Measurements from ENCODE around the gene TMEM63B.
"Not testable (repeated sequence)": the region's sequence is repeated elsewhere in the genome, so short reads cannot be mapped to it uniquely, and the experiment has no call there.

TMEM63B gene

GRCh38 chr6:44086931-44087574 lies 40.3 kb upstream of the TMEM63B start:
- no peak overlapping the region for H3K27ac ChIP-seq (ENCODE audit: low read length)
- no peaks in the 10 kb centered on the region for H3K27me3 ChIP-seq (ENCODE audit: control insufficient read depth, insufficient read depth, low read length)
- WGBS (ENCODE audit: insufficient coverage, insufficient read length): no CpG with 5 or more reads among the region's 9 CpGs
- H3K9me3 ChIP-seq (ENCODE audit: control insufficient read depth, insufficient read depth, low read length): no peaks in the 10 kb centered on the region
- no peak for DNase-seq (ENCODE audit: low read depth, low spot score)
- H3K4me1 ChIP-seq (ENCODE audit: control insufficient read depth, insufficient read depth, low read length): peaks cover 1% of the 10 kb centered on the region; the same call in 1 of the 2 replicates
- no peak overlapping the region for H3K4me3 ChIP-seq (ENCODE audit: low read length)
- H3K36me3 ChIP-seq (ENCODE audit: control insufficient read depth, insufficient read depth, low read length): no peaks in the 10 kb centered on the region

DNA sequence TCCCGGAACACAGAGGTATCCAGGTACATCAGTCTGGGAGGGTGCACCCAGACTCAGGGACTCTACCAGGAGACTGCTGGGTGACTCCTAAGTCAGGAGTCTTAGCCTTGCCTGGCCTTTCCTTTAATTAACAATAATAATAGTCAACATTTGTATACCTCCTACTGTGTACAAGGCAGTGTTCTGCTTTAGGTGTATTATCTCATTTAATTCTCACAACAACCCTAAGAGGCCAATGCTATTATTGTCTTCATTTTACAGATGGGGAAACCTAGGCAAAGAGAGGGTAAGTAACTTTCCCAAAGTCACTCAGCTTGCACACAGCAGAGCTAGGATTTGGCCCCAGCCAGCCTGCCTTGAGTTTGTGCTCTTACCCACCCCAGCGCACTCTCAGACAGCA lies 39.7 kb upstream of the TMEM63B start:
- H3K27ac ChIP-seq (ENCODE audit: low read length): no peak overlapping the region
- no peaks in the 10 kb centered on the region for H3K9me3 ChIP-seq (ENCODE audit: control insufficient read depth, insufficient read depth, low read length)
- no peak for DNase-seq (ENCODE audit: low read depth, low spot score)
- no peak overlapping the region for H3K4me3 ChIP-seq (ENCODE audit: low read length)
- no CpG with 5 or more reads among the region's 2 CpGs for WGBS (ENCODE audit: insufficient coverage, insufficient read length)
- H3K27me3 ChIP-seq (ENCODE audit: control insufficient read depth, insufficient read depth, low read length): no peaks in the 10 kb centered on the region
- peaks cover 1% of the 10 kb centered on the region; the same call in 1 of the 2 replicates for H3K4me1 ChIP-seq (ENCODE audit: control insufficient read depth, insufficient read depth, low read length)
- H3K36me3 ChIP-seq (ENCODE audit: control insufficient read depth, insufficient read depth, low read length): no peaks in the 10 kb centered on the region

GRCh38 chr6:44088827-44089590 lies 38.3 kb upstream of the TMEM63B start:
- DNase-seq (ENCODE audit: low read depth, low spot score): no peak
- Histone ChIP-seq H3K4me3 (ENCODE audit: low read length) (no peak overlapping the region), H3K27me3 (ENCODE audit: control insufficient read depth, insufficient read depth, low read length) (no peaks in the 10 kb centered on the region), H3K36me3 (ENCODE audit: control insufficient read depth, insufficient read depth, low read length) (peaks cover under 1% of the 10 kb centered on the region; the same call in 1 of the 2 replicates), H3K27ac (ENCODE audit: low read length) (no peak overlapping the region), H3K9me3 (ENCODE audit: control insufficient read depth, insufficient read depth, low read length) (no peaks in the 10 kb centered on the region), H3K4me1 (ENCODE audit: control insufficient read depth, insufficient read depth, low read length) (peaks cover 1% of the 10 kb centered on the region; the same call in 1 of the 2 replicates)
- no CpG with 5 or more reads among the region's 11 CpGs for WGBS (ENCODE audit: insufficient coverage, insufficient read length)

GRCh38 chr6:44090465-44090864 lies 36.9 kb upstream of the TMEM63B start:
- DNase-seq (ENCODE audit: low read depth, low spot score): no peak
- H3K27me3 ChIP-seq (ENCODE audit: control insufficient read depth, insufficient read depth, low read length): no peaks in the 10 kb centered on the region
- H3K4me3 ChIP-seq (ENCODE audit: low read length): no peak overlapping the region
- no CpG with 5 or more reads among the region's 5 CpGs for WGBS (ENCODE audit: insufficient coverage, insufficient read length)
- H3K4me1 ChIP-seq (ENCODE audit: control insufficient read depth, insufficient read depth, low read length): no peaks in the 10 kb centered on the region
- H3K27ac ChIP-seq (ENCODE audit: low read length): no peak overlapping the region
- peaks cover 4% of the 10 kb centered on the region; the same call in 1 of the 2 replicates for H3K36me3 ChIP-seq (ENCODE audit: control insufficient read depth, insufficient read depth, low read length)
- H3K9me3 ChIP-seq (ENCODE audit: control insufficient read depth, insufficient read depth, low read length): no peaks in the 10 kb centered on the region

DNA sequence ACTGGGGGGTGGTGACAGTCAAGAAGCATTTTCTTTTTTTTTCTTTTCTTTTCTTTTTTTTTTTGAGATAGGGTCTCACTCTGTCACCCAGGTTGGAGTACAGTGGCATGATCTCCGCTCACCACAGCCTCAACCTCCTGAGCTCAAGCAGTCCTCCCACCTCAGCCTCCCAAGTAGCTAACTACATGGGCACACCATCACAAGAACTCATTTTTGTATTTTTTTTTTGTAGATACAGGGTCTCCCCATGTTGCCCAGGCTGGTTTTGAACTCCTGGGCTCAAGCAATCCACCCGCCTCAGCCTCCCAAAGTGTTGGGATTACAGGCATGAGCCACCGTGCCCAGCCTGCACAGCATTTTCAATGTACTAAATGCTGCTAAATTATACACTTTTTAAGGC lies 36.0 kb upstream of the TMEM63B start:
- DNase-seq (ENCODE audit: low read depth, low spot score); H3K4me3 ChIP-seq (ENCODE audit: low read length); H3K36me3 ChIP-seq (ENCODE audit: control insufficient read depth, insufficient read depth, low read length); H3K27ac ChIP-seq (ENCODE audit: low read length); H3K9me3 ChIP-seq (ENCODE audit: control insufficient read depth, insufficient read depth, low read length); H3K27me3 ChIP-seq (ENCODE audit: control insufficient read depth, insufficient read depth, low read length); H3K4me1 ChIP-seq (ENCODE audit: control insufficient read depth, insufficient read depth, low read length): not testable (repeated sequence)
- no CpG with 5 or more reads among the region's 3 CpGs for WGBS (ENCODE audit: insufficient coverage, insufficient read length)

DNA sequence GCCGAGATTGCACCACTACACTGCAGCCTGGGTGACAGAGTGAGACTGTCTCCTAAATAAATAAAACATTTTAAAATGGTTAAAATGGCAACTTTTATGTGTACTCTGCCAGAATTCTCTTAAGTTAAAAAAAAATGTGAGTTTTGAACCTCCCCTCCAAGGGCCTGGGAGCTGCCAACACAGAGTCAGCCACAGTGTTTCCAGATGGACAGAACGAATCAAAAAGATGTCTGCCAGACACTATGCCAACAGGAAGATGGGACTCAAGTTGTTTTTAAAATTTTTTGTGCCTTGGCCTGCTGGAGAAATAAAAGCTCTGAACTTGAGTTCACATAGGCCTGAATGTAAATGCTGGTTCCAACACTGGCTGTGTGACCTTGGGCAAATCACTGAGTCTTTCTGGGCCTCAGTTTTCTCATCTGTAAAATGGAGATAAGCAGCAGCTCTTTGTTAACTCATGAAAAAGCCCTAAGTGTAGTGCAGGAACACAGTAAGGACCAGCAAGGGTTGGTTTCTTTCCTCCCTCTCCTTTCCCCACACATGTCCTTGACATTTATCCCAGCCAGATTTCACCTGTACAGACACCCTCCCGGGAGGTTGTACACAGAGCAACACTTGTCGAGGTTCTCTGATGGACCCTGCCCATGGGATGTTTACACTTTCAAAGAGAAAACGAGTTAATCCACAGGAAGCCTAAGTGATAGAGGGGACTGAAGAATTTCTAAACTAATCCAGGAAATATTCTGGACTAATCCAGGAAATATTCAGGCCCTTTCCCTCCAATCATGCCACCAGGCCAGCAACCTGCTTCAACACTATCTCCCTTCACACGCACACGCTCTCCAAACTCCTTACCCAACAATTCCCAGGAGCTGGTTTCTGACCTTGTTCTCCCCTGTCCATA lies 35.1 kb upstream of the TMEM63B start:
- Histone ChIP-seq H3K9me3 (ENCODE audit: control insufficient read depth, insufficient read depth, low read length) (no peaks in the 10 kb centered on the region), H3K27me3 (ENCODE audit: control insufficient read depth, insufficient read depth, low read length) (no peaks in the 10 kb centered on the region), H3K4me3 (ENCODE audit: low read length) (no peak overlapping the region), H3K36me3 (ENCODE audit: control insufficient read depth, insufficient read depth, low read length) (peaks cover 4% of the 10 kb centered on the region; the same call in 1 of the 2 replicates), H3K4me1 (ENCODE audit: control insufficient read depth, insufficient read depth, low read length) (no peaks in the 10 kb centered on the region), H3K27ac (ENCODE audit: low read length) (no peak overlapping the region)
- 100% methylated on average over 2 of the region's 7 CpGs for WGBS (ENCODE audit: insufficient coverage, insufficient read length)
- no peak for DNase-seq (ENCODE audit: low read depth, low spot score)

GRCh38 chr6:44093066-44093465 lies 34.3 kb upstream of the TMEM63B start:
- no CpG with 5 or more reads among the region's 5 CpGs for WGBS (ENCODE audit: insufficient coverage, insufficient read length)

DNA sequence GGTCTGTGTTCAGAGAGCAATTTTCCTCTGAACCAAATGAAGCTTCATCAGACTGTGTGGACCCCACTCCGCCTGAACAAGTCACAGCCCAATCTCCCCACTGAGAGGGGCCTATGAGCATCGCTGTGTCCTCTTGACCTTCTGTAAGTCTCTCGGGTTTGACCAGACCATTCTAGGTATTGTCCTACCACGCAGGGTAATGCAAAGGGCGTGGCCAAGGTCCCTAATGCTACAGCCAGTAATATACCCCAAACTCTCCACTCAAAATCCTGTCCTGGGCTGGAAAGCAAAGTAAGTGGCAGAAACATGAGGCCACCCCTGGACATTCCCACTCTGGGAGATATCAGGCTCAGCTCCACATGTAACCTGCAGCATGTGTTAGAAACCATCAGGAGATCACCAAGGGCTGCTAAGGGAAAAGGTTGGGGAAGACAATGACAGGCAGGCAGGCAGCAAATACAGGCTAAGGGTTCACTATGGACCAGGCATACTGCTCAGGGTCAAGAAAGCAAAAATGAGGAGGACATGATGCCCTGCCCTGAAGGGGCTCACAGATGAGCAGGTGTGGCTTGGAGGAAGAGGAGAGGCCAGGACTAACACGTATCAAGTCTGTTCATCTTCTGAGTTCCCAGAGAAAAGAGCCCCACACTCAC lies 33.5 kb upstream of the TMEM63B start:
- H3K27me3 ChIP-seq (ENCODE audit: control insufficient read depth, insufficient read depth, low read length): no peaks in the 10 kb centered on the region
- H3K36me3 ChIP-seq (ENCODE audit: control insufficient read depth, insufficient read depth, low read length): peaks cover 4% of the 10 kb centered on the region; the same call in 1 of the 2 replicates
- DNase-seq (ENCODE audit: low read depth, low spot score): no peak
- no peak overlapping the region for H3K4me3 ChIP-seq (ENCODE audit: low read length)
- no peaks in the 10 kb centered on the region for H3K9me3 ChIP-seq (ENCODE audit: control insufficient read depth, insufficient read depth, low read length)
- no CpG with 5 or more reads among the region's 6 CpGs for WGBS (ENCODE audit: insufficient coverage, insufficient read length)
- H3K27ac ChIP-seq (ENCODE audit: low read length): no peak overlapping the region
- no peaks in the 10 kb centered on the region for H3K4me1 ChIP-seq (ENCODE audit: control insufficient read depth, insufficient read depth, low read length)

More at GRCh38 chr6:44093066-44093465, 34.3 kb upstream of the TMEM63B start:
- Histone ChIP-seq H3K9me3 (ENCODE audit: control insufficient read depth, insufficient read depth, low read length) (no peaks in the 10 kb centered on the region), H3K4me1 (ENCODE audit: control insufficient read depth, insufficient read depth, low read length) (no peaks in the 10 kb centered on the region), H3K27ac (ENCODE audit: low read length) (no peak overlapping the region), H3K36me3 (ENCODE audit: control insufficient read depth, insufficient read depth, low read length) (peaks cover 4% of the 10 kb centered on the region; the same call in 1 of the 2 replicates), H3K4me3 (ENCODE audit: low read length) (no peak overlapping the region), H3K27me3 (ENCODE audit: control insufficient read depth, insufficient read depth, low read length) (no peaks in the 10 kb centered on the region)
- DNase-seq (ENCODE audit: low read depth, low spot score): no peak

- peaks cover 4% of the 10 kb centered on the region; the same call in 1 of the 2 replicates for H3K36me3 ChIP-seq (ENCODE audit: control insufficient read depth, insufficient read depth, low read length)
- no peaks in the 10 kb centered on the region for H3K4me1 ChIP-seq (ENCODE audit: control insufficient read depth, insufficient read depth, low read length)
- no peaks in the 10 kb centered on the region for H3K27me3 ChIP-seq (ENCODE audit: control insufficient read depth, insufficient read depth, low read length)
- H3K27ac ChIP-seq (ENCODE audit: low read length): no peak overlapping the region
- DNase-seq (ENCODE audit: low read depth, low spot score): no peak
- WGBS (ENCODE audit: insufficient coverage, insufficient read length): no CpG with 5 or more reads among the region's 10 CpGs
- no peak overlapping the region for H3K4me3 ChIP-seq (ENCODE audit: low read length)
- H3K9me3 ChIP-seq (ENCODE audit: control insufficient read depth, insufficient read depth, low read length): no peaks in the 10 kb centered on the region
Observed at GRCh38 chr6:44094403-44095242, 32.7 kb upstream of the TMEM63B start.

Measured in iPS DF 6.9 (cell line).